Adipocyte (in vitro differentiated cells): ENCODE data around the gene CCDC60.

Source experiments
- DNase-seq: peaks from one replicate; pipeline ENCODE4 v3.0.0-alpha.2; 2015; ENCODE audit warnings: low read depth
- H3K27me3 ChIP-seq: replicated peaks from 2 replicates; pipeline ENCODE4 v1.7.0; 2013; ENCODE audit warnings: mild to moderate bottlenecking, low read length, moderate library complexity; ENCODE audit not compliant: control insufficient read depth, insufficient read depth
- H3K36me3 ChIP-seq: 2 replicates; pipeline ENCODE4 v1.7.0; 2013; ENCODE audit warnings: low read length, mild to moderate bottlenecking, moderate library complexity; ENCODE audit not compliant: control insufficient read depth, insufficient read depth, severe bottlenecking
- H3K4me1 ChIP-seq: 2 replicates; pipeline ENCODE4 v1.7.0; 2013; ENCODE audit warnings: mild to moderate bottlenecking, low read length, moderate library complexity; ENCODE audit not compliant: control insufficient read depth, insufficient read depth
- H3K4me3 ChIP-seq: 2 replicates; pipeline ENCODE4 v1.7.0; 2013; ENCODE audit warnings: mild to moderate bottlenecking, low read length, moderate library complexity
- H3K9ac ChIP-seq: 2 replicates; pipeline ENCODE4 v1.7.0; 2013; ENCODE audit warnings: mild to moderate bottlenecking, low read length, moderate library complexity
- H3K9me3 ChIP-seq: 2 replicates; pipeline ENCODE4 v1.7.0; 2013; ENCODE audit warnings: mild to moderate bottlenecking, low read length, moderate library complexity; ENCODE audit not compliant: control insufficient read depth

The CCDC60 gene

DNA sequence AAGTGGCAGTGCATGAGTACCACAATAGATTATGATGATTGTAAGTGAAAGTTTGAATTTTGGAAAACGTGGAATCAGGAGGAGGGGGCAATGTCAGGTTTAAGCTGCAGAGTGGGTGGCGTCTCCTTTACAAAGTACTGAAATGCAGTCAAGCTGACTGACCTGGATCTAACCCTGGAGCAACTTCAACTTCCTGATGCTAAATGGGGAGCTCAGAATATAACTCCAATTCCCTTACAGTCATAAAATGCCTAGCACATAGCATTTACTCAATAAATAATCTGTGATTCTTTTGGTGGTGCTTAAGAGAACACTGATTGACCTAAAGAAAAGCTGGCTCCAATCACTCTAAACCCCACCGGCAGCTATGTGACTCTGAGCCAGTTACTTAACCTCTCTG, 38.5 kb downstream of the CCDC60 start:
- no peaks in the 10 kb centered on the region for H3K4me1 ChIP-seq

DNA sequence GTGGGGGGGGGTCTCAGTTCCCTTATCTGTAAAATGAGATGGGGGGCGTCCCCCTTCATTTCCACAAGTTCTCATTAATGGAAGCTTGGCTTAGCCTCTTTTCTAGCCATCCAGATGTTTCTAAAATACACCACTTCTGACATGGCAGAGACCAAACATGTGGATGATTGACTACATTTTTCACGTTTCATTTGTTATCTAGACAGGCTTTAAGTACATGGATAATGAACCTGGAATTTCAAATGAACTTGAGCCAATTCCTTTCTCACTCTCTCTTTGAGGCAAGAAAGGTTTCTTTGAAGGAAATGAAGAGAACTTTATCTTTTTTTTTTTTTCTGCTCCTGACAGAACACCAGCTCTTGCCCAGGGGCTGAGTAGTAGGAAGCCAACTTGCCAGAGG, 39.1 kb downstream of the CCDC60 start:
- H3K9ac ChIP-seq, result no peak overlapping the region

More for the DNA sequence above, 38.5 kb downstream of the CCDC60 start:
- Histone ChIP-seq H3K36me3 (no peaks in the 10 kb centered on the region), H3K9ac (no peak overlapping the region), H3K4me3 (no peak overlapping the region), H3K27me3 (peaks cover 7% of the 10 kb centered on the region), H3K9me3 (no peaks in the 10 kb centered on the region)
- DNase-seq, result no peak

DNA sequence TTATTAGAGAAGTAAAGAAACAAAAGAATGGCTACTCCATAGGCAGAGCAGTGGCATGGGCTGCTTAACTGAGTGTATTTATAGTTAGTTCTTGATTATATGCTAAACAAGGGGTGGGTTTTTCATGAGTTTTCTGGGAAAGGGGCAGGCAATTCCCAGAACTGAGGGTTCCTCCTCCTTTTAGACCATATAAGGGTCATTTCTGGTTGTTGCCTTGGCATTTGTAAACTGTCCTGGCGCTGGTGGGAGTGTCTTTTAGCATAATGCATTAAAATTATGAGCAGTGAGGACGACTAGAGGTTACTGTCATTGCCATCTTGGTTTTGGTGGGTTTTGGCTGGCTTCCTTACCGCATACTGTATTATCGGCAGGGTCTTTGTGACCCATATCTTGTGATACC, 40.1 kb downstream of the CCDC60 start:
- Histone ChIP-seq H3K4me3 (no peak overlapping the region), H3K36me3 (no peaks in the 10 kb centered on the region), H3K9me3 (no peaks in the 10 kb centered on the region), H3K4me1 (no peaks in the 10 kb centered on the region), H3K27me3 (peaks cover 7% of the 10 kb centered on the region), H3K9ac (no peak overlapping the region)
- no peak for DNase-seq

More for the DNA sequence above, 39.1 kb downstream of the CCDC60 start:
- Histone ChIP-seq H3K4me3 (no peak overlapping the region), H3K36me3 (no peaks in the 10 kb centered on the region), H3K4me1 (no peaks in the 10 kb centered on the region), H3K27me3 (peaks cover 7% of the 10 kb centered on the region), H3K9me3 (no peaks in the 10 kb centered on the region)
- DNase-seq, result no peak

- peaks cover 6% of the 10 kb centered on the region for H3K27me3 ChIP-seq
- no peaks in the 10 kb centered on the region for H3K9me3 ChIP-seq
- no peak overlapping the region for H3K4me3 ChIP-seq
- no peak overlapping the region for H3K9ac ChIP-seq
- no peak for DNase-seq
- no peaks in the 10 kb centered on the region for H3K36me3 ChIP-seq
- no peaks in the 10 kb centered on the region for H3K4me1 ChIP-seq
Measured at GRCh38 chr12:119375075-119375882, 40.8 kb downstream of the CCDC60 start.

- Histone ChIP-seq H3K9me3 (no peaks in the 10 kb centered on the region), H3K36me3 (no peaks in the 10 kb centered on the region), H3K4me1 (no peaks in the 10 kb centered on the region), H3K4me3 (no peak overlapping the region), H3K9ac (no peak overlapping the region), H3K27me3 (peaks cover 3% of the 10 kb centered on the region)
- no peak for DNase-seq
Measured at GRCh38 chr12:119375883-119376190, 41.3 kb downstream of the CCDC60 start.

- DNase-seq, result no peak
- Histone ChIP-seq H3K4me3 (no peak overlapping the region), H3K4me1 (no peaks in the 10 kb centered on the region), H3K27me3 (peaks cover under 1% of the 10 kb centered on the region), H3K9me3 (no peaks in the 10 kb centered on the region), H3K36me3 (no peaks in the 10 kb centered on the region), H3K9ac (no peak overlapping the region)
Measured at GRCh38 chr12:119378903-119379302, 44.4 kb downstream of the CCDC60 start.

DNA sequence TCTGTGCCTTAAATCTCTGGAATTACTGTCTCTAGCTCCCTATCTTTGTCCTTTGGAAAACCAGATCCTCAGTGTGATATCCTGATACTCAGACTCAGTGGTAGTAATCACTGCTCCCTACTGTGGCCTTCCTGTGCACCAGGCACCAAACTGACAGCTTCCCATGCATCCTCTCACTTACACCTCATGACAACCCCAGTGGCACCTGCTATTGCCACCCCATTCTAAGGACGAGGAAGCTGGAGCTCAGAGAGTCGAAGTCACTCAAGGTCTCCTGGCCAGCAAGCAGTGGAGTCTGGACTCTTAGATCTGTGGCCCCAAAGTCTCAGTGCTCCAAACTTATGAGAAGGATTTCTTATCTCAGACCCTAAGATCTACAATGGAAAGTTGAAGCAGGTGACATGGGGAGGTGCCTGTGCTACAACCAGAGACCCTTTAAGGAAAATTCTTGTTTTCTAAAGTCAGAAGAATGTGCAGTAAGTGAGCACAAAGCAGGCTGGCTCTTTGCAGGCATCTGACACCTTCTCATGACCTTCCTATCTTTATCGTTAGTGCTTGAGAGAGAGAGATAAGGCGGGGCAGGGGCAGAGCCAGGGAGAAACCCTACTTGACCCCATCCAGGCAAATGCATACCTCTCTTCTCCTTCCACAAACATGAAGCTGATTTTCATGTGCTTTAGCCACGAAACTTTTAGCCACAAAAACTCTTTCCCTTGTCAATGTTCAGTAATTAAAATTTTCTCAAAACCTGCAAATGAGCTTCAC, 47.1 kb downstream of the CCDC60 start:
- Histone ChIP-seq H3K27me3 (no peaks in the 10 kb centered on the region), H3K9ac (no peak overlapping the region), H3K9me3 (no peaks in the 10 kb centered on the region), H3K4me1 (no peaks in the 10 kb centered on the region), H3K36me3 (no peaks in the 10 kb centered on the region), H3K4me3 (no peak overlapping the region)
- no peak for DNase-seq

- Histone ChIP-seq H3K9ac (no peak overlapping the region), H3K4me1 (no peaks in the 10 kb centered on the region), H3K36me3 (no peaks in the 10 kb centered on the region)
Measured at GRCh38 chr12:119383206-119383605, 48.7 kb downstream of the CCDC60 start.

DNA sequence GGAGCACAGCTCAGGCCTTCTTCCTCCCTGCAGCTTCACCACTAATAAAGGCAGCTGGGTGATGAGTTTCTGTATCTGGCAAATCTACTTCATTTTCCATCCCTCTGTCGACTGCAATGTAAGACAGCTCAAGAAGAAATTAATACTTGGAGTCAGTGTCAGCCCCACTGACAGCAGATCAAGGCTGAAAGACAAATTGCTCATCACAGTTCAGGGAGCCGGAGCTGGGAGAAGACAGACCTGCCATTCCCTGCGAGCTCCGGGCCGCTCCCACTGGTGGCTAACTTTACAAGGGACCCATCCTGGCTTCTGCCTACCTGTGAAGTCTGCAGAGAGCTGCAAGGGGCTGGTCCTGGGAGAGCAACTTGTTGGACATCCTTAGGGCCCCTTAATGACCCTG, 49.8 kb downstream of the CCDC60 start:
- Histone ChIP-seq H3K4me1 (no peaks in the 10 kb centered on the region), H3K9ac (no peak overlapping the region), H3K36me3 (no peaks in the 10 kb centered on the region), H3K27me3 (no peaks in the 10 kb centered on the region), H3K9me3 (no peaks in the 10 kb centered on the region), H3K4me3 (no peak overlapping the region)
- DNase-seq, result no peak

More at GRCh38 chr12:119383206-119383605, 48.7 kb downstream of the CCDC60 start:
- H3K4me3 ChIP-seq, result no peak overlapping the region
- no peaks in the 10 kb centered on the region for H3K9me3 ChIP-seq
- H3K27me3 ChIP-seq, result no peaks in the 10 kb centered on the region
- DNase-seq, result no peak

DNA sequence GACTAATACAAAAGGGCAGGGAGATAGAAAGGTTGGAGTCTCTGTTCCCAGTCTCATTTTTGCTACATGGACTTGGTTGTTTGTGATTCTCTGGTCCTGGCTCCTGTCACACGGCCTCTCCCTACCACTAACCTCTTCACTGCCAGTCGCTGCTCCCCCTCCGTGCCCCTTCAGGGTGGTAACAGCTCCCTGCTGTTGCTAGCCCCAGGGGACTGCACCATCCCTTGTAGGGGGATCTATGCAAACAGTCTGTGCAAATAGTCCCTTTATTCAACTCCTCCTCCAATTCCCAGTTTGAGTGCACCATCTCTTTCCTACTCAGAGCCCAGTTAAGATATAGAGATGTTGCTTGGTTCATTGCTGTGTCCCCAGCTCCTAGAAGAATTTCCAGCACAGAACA, 51.1 kb downstream of the CCDC60 start:
- Histone ChIP-seq H3K4me1 (no peaks in the 10 kb centered on the region), H3K27me3 (no peaks in the 10 kb centered on the region), H3K4me3 (no peak overlapping the region), H3K9ac (no peak overlapping the region), H3K9me3 (no peaks in the 10 kb centered on the region), H3K36me3 (no peaks in the 10 kb centered on the region)
- DNase-seq, result no peak

DNA sequence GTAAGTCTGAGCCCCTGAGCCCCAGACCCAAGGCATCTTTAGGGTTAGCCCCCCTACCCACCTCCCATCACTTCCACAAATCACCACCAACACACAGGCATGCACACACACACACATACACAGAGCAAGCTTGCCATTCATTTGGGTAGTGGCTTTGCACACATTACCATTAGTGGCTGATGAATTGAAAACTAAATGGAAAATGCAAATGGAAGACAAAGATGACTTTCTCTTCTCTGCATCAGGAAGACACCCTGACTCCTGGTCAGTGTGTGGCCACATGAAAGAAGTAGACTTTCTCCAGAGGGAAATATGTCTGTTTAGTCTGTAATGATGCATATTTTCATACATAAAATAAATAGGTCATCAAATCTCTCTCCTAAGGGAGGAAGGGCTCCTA, 55.2 kb downstream of the CCDC60 start:
- H3K9me3 ChIP-seq, result no peaks in the 10 kb centered on the region
- H3K36me3 ChIP-seq, result no peaks in the 10 kb centered on the region
- H3K27me3 ChIP-seq, result peaks cover 5% of the 10 kb centered on the region
- no peak overlapping the region for H3K4me3 ChIP-seq
- H3K9ac ChIP-seq, result no peak overlapping the region
- no peaks in the 10 kb centered on the region for H3K4me1 ChIP-seq
- no peak for DNase-seq
